ENCODE data around the gene ROPN1B. TPM values are rescaled to one million over a fixed set of nuclear protein-coding genes. Genes with fewer than 3 reads are reported as not detected.
A peak's percentile ranks its signal among the peaks of the same experiment; 100 is the strongest.

The ROPN1B gene
- total RNA-seq, 1 donor from 2014 or later: not detected

GRCh38 chr3:126003447-126004190, 34.6 kb downstream of the ROPN1B start:
- no peak for DNase-seq (ENCODE audit: low read depth)

GRCh38 chr3:126004217-126004616, 35.2 kb downstream of the ROPN1B start:
- DNase-seq (ENCODE audit: low read depth): no peak

GRCh38 chr3:126004692-126005091, 35.7 kb downstream of the ROPN1B start:
- DNase-seq (ENCODE audit: low read depth): no peak

GRCh38 chr3:126005951-126006350, 37.0 kb downstream of the ROPN1B start:
- no peak for DNase-seq (ENCODE audit: low read depth)

- no peak for DNase-seq (ENCODE audit: low read depth)
Observed at GRCh38 chr3:126008219-126008618, 39.2 kb downstream of the ROPN1B start.

GRCh38 chr3:126009181-126009580, 40.2 kb downstream of the ROPN1B start:
- no peak for DNase-seq (ENCODE audit: low read depth)

- DNase-seq (ENCODE audit: low read depth): peak; percentile 60
Observed at GRCh38 chr3:126013751-126014156, 44.8 kb downstream of the ROPN1B start.

- peak; percentile 43 for DNase-seq (ENCODE audit: low read depth)
Observed at GRCh38 chr3:126014252-126014651, 45.3 kb downstream of the ROPN1B start.

GRCh38 chr3:126015075-126015474, 46.1 kb downstream of the ROPN1B start:
- no peak for DNase-seq (ENCODE audit: low read depth)

GRCh38 chr3:126016616-126017015, 47.6 kb downstream of the ROPN1B start:
- DNase-seq (ENCODE audit: low read depth): no peak

- DNase-seq (ENCODE audit: low read depth): no peak
Observed at GRCh38 chr3:126017362-126017761, 48.4 kb downstream of the ROPN1B start.

- DNase-seq (ENCODE audit: low read depth): no peak
Observed at GRCh38 chr3:126018545-126018944, 49.6 kb downstream of the ROPN1B start.

- no peak for DNase-seq (ENCODE audit: low read depth)
Observed at GRCh38 chr3:126018995-126019394, 50.0 kb downstream of the ROPN1B start.

- no peak for DNase-seq (ENCODE audit: low read depth)
Observed at GRCh38 chr3:126019683-126020082, 50.7 kb downstream of the ROPN1B start.

- no peak for DNase-seq (ENCODE audit: low read depth)
Observed at GRCh38 chr3:126021224-126021623, 52.2 kb downstream of the ROPN1B start.

GRCh38 chr3:126021702-126022101, 52.7 kb downstream of the ROPN1B start:
- DNase-seq (ENCODE audit: low read depth): no peak

GRCh38 chr3:126022741-126023359, 53.9 kb downstream of the ROPN1B start:
- no peak for DNase-seq (ENCODE audit: low read depth)

GRCh38 chr3:126023390-126023789, 54.4 kb downstream of the ROPN1B start:
- no peak for DNase-seq (ENCODE audit: low read depth)

GRCh38 chr3:126024049-126024854, 55.3 kb downstream of the ROPN1B start:
- DNase-seq (ENCODE audit: low read depth): no peak

GRCh38 chr3:126025116-126025729, 56.2 kb downstream of the ROPN1B start:
- no peak for DNase-seq (ENCODE audit: low read depth)

GRCh38 chr3:126025862-126026261, 56.9 kb downstream of the ROPN1B start:
- no peak for DNase-seq (ENCODE audit: low read depth)

Data from myocyte (in vitro differentiated cells).